ENCODE results near the gene HARS1.
"Not testable (repeated sequence)": the region's sequence is repeated elsewhere in the genome, so short reads cannot be mapped to it uniquely, and the experiment has no call there.

HARS1 gene, protein sequence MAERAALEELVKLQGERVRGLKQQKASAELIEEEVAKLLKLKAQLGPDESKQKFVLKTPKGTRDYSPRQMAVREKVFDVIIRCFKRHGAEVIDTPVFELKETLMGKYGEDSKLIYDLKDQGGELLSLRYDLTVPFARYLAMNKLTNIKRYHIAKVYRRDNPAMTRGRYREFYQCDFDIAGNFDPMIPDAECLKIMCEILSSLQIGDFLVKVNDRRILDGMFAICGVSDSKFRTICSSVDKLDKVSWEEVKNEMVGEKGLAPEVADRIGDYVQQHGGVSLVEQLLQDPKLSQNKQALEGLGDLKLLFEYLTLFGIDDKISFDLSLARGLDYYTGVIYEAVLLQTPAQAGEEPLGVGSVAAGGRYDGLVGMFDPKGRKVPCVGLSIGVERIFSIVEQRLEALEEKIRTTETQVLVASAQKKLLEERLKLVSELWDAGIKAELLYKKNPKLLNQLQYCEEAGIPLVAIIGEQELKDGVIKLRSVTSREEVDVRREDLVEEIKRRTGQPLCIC

DNA sequence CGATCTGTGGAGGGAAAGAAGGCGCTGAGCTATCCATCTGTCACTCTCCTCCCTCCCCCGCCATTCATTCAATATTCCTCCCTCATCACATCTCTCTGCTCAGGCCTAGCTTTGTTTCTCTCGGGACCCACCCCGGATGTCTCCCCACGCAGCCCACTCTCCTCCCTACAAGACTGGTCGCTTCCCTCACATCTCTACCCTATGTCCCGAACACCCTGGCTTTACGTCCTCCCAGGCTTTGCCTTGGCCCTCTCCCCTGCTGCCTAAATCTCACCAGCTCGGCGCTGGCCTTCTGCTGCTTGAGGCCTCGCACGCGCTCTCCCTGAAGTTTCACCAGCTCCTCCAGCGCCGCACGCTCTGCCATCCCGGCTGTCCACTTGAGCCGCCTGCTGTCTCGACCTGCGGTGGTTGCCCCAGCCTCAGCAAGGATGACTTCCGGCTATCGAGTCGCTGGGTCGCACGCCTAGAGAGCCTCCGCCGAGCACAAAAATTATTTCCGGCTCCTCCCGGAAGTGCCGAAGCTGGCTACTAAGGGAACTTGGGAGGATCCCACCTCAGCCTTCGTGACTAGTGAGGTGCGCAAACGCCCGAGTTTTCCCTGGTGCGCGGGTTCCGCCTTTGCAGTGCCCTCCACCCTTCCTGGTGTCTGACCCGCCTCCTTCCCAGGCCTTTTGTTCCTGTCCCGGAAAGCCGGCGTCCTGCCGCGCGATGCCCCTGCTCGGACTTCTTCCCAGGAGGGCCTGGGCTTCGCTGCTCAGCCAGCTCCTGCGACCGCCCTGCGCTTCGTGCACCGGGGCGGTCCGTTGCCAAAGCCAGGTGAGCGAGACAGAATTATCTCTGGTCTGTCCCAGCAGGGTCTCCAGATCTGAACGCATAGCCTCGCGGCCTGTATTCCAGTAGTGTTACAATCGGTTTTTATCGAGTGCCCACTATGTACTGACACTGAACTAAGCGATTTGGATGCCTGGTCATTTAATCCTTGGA lies at the start of gene HARS1, which contains the start of gene HARS2:
TSS of gene HARS1 (minus strand) at position 430 of the 984 bp plus-strand sequence. CDS start at position 364, 66 bp downstream.
TSS of gene HARS2 (plus strand) at position 515 of the 984 bp plus-strand sequence. CDS start at position 709, 194 bp downstream.
- DNase-seq: peak; percentile 69 to 90

DNA sequence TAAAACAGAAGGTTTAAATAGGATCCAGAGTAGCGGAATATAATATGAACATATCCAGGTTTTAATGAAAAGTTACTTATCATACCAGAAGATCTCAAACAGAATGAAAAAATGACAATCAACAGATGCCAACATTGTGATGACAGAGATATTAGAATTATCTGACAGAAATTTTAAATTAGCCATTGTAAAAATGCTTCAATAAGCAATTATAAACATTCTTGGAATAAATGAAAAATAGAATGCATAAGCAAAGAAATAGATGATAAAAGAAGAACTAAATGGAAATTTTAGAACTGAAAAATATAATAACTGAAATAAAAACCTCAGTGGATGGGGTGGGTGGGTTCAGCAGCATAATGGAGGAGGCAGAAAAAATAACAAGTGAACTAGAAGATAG lies 46.3 kb upstream of the HARS1 start:
- DNase-seq: no peak

DNA sequence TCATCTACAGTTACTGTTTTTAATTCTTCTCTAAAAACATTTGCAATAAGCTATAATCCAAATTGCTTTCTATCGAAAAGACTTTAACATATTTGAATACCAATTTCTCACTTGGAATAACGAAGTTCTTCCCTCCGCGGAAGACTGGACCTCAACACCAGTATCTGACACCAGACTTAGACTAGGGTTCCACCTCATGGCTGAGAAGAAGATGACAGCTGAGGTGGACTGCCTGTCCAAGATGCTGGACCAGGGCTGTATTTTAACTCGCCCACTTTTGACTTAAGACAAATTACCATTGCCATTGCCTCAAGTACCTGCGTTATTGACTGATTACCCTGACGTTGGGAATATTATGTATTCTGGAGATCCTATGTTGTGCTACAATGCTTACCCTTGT lies 43.2 kb upstream of the HARS1 start:
- DNase-seq: no peak

DNA sequence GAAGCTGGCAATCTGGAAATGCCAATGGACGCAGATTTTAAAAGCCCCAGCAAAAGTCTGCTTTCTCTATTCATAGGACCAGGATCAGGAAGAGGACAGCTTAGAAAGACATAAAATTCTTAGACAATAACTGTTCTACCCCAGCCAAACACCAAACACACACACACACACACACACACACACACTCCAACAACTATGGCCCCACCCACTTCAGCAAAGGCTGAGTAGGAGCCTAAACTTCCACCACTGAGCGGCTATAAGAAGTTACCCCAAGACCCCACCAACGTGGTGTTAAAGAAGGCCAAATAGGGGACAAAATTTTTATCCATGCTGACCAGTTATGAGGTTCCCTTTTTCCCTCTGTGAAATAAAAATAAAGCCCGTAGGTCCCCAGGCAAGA lies 41.9 kb upstream of the HARS1 start:
- DNase-seq: no peak

DNA sequence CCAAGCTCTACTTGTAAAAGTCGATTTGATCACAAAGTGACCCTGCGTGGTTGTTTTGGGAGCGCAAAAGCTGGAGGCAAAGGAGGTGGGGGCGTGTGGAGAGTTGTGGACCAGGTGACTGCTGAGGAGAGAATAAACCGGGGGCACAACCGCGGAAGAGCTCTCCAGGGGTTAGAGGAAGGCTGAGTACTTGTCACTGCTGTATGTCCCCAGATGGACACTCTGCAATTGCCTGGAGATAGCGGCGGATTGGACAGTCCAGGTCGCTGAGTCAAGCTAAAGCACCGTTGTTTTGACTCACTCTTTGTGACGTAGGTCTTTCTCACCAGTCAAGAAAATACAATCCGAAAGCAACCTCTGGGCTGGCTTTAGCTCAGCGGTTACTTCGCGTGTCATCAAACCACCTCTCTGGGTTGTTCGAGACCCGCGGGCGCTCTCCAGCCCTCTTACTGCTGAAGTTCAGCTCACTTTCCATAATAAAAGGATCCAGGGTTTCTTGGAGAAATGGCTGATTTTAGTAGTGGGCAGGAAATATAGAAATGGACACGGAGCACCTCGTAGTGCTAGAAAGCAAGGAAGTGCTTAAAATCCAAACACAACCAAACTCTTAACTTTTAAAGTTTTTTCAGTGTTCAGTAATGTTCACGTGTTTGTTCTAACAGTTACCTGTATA lies 34.8 kb upstream of the HARS1 start:
- DNase-seq: peak; percentile 9 to 58

DNA sequence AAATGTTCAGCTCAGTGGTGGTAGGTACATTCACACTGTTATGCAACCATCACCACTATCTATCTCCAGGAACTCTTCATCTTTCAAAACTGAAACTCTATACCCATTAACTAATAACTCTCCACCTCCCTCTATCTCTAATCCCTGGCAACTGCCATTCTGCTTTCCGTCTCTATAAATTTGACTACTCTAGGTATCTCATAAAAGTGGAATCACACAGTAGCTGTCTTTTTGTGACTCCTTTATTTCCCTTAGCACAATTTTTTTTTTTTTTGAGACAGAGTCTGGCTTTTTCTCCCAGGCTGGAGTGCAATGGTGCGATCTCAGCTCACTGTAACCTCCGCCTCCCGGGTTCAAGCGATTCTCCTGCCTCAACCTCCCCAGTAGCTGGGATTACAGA lies 30.2 kb upstream of the HARS1 start:
- not testable (repeated sequence) for DNase-seq

DNA sequence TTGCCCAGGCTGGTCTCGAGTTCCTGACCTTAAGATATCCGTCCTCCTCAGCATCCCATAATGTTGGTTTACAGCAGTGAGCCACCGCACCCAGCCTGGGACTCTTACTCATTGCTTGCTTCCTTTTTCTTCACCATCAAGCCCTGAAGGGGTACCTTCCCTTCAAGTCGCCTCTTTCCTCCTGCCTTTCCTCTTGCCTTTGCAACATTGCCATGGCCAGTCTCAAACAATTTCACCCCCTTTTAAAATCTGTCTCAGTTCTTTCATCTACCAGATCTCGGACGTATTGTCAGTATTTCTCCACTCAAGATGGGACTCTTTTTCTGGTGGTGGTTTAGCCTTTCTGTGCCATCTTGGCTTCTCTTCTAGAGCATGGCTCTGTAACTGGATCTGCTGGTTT lies 29.6 kb upstream of the HARS1 start:
- DNase-seq: not testable (repeated sequence)

DNA sequence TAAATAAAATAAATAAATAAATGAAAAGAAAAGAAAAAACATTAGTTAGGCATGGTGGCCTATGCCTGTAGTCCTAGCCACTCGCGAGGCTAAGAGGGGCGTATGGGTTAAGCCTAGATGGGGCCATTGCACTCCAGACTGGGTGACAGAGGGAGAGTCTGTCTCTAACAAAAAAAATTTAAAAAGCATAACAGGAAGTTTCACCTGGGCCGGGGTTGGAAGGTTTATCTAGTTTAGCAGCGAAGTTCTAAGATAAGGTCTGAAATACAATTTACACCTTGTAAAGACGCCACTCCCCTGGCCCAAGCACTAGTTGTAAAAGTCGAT lies 27.1 kb upstream of the HARS1 start:
- no peak for DNase-seq

DNA sequence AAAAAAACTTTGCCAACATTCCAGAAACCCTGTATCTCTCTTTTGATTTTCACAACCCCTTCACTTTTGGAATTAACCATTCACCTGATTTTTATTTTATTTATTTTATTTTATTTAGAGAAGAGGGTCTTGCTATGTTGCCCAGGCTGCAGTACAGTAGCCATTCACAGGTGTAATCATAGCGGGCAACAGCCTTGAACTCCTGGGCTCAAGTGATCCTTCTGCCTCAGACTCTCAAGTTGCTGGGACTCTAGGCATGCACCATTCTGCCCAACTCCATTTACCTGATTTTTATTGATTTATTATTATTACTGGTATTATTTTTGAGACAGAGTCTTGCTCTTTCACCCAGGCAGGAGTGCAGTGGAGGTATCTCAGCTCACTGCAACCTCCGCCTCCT lies 25.1 kb upstream of the HARS1 start:
- not testable (repeated sequence) for DNase-seq

DNA sequence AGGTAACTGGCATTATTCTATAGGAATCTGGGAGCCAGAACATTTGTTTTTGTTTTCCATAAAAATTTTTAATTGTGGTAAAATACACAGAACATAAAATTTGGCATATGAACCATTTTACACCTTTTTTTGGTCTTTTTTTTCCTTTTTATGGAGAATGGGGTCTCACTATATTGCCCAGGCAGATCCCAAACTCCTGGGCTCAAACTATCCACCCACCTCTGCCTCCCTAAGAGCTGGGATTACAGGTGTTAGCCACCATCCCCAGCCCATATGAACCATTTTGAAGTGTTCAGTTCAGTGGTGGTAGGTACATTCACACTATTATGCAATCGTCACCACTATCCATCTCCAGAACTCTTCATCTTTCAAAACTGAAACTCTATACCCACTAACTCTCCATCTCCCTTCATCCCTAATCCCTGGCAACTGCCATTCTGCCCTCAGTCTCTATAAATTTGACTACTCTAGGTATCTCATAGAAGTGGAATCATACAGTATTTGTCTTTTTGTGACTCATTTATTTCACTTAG lies 22.5 kb upstream of the HARS1 start:
- DNase-seq: no peak

DNA sequence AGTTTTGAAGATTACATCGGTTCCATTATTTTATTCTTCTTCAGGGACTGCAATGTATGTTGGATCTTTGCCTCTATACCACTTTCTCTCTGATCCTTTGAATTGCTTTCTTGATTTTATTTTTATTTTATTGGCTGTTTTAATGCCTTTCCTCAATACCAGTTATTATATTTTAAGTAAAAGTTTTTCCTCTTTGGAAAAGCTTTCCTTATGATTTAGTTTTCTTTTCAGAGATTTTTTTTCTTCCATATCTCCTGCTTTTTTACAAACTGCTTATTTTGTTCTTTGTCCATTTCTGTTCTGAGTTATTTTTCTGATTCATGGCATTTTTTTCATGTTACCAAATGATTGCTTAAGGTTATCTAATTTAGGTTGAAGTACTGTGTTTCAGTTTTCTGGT lies 20.6 kb upstream of the HARS1 start:
- DNase-seq: no peak

DNA sequence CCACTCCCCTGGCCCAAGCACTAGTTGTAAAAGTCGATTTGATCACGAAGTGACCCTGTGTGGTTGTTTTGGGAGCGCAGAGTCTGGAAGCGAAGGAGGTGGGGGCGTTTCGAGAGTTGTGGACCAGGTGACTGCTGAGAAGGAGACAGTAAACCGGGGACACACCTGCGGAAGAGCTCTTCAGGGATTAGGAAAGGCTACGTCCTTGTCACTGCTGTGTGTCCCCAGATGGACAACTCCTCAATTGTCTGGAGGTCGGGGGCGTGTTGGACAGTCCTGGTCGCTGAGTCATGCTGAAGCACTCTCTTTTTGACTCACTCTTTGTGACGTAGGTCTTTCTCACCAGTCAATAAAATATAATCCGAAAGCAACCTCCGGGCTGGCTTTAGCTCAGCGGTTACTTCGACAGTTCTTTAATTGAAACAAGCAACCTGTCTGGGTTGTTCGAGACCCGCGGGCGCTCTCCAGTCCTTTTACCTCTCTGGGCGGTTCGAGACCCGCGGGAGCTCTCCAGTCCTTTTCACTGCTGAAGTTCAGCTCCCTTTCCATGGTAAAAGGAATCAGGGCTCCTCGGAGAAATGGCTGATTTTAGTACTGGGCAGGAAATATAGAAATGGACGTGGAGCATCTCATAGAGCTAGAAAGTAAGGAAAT lies 19.9 kb upstream of the HARS1 start:
- DNase-seq: peak in 1 of 2 experiments; percentile 57

DNA sequence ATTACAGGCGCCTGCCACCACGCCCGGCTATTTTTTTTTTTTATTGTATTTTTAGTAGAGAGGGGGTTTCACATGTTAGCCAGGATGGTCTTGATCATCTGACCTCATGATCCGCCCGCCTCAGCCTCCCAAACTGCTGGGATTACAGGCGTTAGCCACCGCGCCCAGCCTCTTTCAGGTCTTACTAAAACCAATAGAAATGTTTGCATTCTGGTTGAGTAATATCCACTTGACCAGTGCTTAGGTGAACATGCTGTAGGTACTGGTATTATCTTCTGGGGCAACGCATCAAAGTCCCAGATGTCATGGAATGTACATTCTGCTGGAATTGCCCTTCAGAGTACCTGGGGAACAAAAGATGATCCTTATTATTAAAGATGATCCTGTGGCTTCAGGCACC lies 17.6 kb upstream of the HARS1 start:
- not testable (repeated sequence) for DNase-seq

DNA sequence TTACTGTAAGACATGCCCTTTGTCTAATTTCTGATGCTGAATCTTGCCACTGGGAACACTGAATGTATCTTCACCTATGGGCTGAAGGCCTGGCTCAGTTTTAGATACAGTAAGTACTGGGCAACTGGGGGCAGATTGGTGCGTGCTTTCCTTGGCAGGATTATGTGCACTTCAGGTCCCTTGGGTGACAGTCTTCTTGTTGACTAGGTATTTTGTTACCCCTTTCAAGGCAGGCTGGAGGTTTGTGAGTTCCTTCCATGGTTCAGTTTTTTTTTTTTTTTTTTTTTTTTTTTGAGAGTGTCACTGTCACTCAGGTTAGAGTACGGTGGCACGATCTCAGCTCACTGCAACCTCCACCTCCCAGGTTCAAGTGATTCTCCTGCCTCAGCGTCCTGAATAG lies 16.6 kb upstream of the HARS1 start:
- no peak for DNase-seq

DNA sequence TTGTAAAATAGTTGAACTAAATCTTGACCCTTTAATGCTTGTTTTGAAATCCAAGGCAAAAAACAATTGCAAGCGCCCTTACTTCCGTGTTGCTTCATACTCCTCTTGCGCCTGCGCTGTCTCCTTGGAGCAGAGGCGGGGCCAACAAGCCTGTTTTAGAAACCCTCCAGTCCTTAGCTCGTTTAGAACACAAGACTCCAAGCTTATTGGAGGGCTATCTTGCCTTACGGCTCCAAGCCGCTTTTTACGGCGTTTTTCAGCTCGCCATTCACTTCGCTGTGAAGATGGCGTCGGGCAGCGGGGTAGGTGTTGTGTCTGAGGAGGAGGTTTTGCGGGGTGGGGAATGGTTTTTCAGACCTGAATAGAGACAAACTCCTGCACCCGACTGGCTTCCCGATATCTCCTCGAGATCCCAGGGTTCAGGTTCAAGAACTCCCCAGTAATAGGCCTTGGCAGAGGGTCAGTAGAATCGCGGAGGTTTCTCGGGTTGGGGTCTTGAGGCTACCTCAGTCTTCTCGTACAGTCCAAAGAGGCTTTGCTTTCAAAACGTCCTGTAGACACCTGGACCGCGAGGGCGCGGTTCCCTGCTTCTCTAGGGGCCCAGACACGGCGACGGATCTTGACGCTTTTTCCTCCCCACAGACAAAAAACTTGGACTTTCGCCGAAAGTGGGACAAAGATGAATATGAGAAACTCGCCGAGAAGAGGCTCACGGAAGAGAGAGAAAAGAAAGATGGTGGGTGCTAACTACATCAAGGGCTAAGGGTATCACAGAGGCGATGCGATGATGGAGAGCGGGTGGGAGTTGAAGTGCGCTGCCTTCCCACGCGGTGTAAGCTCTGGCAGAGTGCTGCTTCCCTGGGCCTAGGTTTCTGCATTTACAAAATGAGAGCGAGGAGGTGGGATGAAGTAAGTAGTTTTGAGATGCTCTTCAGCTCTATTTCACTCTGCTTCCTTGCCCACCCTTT lies 9.3 kb upstream of the HARS1 start, which contains the start of gene ZMAT2:
TSS of gene ZMAT2 (plus strand) at position 271 of the 968 bp plus-strand sequence. CDS start at position 285, 14 bp downstream.
- peak; percentile 86 to 95 for DNase-seq

DNA sequence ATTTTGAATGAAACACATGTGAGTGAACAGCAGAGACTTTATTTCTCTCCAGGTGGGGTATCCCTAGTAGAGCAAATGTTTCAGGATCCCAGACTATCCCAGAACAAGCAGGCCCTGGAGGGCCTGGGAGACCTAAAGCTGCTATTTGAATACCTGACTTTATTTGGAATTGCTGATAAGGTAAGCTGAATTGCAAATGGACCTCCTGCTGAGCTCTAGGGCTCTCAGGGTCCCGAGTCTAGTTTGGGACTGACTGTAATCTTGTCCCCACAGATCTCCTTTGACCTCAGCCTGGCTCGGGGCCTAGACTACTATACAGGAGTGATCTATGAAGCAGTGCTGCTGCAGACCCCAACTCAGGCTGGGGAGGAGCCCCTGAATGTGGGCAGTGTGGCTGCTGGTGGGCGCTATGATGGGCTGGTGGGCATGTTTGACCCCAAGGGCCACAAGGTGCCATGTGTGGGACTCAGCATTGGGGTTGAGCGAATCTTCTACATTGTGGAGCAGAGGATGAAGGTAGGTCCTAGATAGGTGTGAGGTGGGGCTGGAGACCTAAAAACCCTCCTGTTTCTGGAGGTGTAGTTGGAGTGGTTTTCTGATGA lies 5.8 kb upstream of the HARS1 start:
- DNase-seq: no peak

DNA sequence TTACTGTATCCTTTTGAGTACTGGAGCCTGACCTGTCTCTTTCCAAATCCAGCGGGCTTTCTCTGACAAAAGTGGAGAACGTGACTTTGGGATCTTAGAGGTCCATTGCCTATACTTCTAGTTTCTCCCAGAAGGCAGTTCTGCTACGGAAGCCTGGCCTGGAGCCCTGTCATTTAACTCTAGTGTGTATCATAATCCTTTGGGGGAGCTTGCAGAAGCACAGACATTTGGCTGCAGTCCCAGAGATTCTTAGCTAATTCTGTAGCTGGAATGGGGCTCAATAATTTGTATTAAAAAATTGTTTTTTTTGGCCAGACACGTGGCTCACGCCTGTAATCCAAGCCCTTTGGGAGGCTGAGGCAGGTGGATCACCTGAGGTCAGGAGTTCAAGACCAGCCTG lies 3.1 kb upstream of the HARS1 start:
- DNase-seq: no peak

DNA sequence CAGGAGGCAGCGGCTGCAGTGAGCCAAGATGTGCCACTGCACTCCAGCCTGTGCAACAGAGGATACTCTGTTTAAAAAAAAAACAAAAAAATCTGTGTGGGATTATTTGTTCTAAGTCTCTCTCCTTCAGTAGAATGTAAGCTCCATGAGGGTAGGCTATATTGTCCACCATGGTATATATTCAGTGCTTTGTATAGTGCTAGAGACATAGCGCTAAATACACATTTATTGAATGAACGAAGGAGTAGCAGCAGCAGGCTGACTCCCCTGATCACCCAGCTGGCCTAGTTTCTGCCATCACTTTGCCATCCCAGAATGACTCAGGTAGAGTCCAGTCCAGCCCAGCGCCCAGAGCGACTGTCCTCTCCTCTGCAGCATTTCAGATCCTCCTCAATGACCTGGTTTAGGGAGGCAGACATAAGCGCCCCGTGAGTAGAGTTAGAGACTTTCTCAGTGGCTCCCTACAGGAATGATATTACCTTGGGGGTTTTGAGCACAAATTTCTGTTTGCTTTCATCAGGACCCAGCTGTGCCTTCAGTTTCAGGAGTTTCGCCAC lies 716 bp downstream of the HARS1 start:
- DNase-seq: no peak

DNA sequence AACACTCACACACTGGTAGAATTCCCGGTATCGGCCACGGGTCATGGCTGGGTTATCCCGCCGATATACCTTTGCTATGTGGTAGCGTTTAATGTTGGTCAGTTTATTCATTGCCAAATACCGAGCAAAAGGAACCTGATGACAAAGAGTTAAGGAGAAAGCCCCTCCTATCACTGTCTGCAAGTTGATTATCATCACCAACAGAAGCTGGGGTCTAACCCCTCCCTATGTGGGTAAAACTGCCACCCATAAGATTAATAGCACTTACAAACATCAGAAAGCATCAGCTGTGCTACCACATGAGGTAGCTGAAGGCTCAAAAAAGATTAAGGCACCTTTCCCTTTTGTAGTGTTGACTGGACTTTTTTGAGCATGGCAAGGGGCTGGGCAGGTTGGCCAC lies 12.2 kb downstream of the HARS1 start:
- DNase-seq: no peak

DNA sequence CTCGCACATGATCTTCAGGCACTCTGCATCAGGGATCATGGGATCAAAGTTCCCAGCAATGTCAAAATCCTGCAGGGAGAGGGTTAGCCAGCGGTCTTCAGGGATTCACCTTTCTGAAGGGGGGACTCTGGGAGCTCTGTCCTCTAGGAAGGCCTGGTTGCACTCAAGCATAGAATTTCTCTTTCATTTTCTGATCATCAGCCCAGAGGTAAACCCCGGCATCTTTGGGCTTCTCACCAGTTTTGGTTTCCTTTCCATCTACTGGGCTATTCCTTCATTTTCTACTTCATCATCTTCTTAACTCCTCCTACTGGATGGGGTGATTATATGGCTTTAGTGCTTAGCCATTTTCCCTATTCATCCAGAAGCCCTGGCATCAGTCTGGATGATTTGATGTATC lies 13.2 kb downstream of the HARS1 start:
- no peak for DNase-seq
